A204.1 (cell line): Measurements from ENCODE around the gene GPER1.
"Not testable (repeated sequence)": the region's sequence is repeated elsewhere in the genome, so short reads cannot be mapped to it uniquely, and the experiment has no call there.

Experiments
- FAIRE-seq: peaks from 2 replicates; lab custom pipeline; 2012; peaks lifted over from hg19 to GRCh38; lab: Jason Lieb, UNC

GPER1 gene

GRCh38 chr7:1121476-1121875, 33.6 kb downstream of the GPER1 start:
- FAIRE-seq = no peak

GRCh38 chr7:1121886-1122831, 34.2 kb downstream of the GPER1 start:
- FAIRE-seq = no peak

- FAIRE-seq = no peak
Observed at GRCh38 chr7:1122832-1123501, 35.1 kb downstream of the GPER1 start.

GRCh38 chr7:1123715-1124114, 35.8 kb downstream of the GPER1 start:
- FAIRE-seq = no peak

- FAIRE-seq = no peak
Observed at GRCh38 chr7:1124164-1124563, 36.3 kb downstream of the GPER1 start.

GRCh38 chr7:1124816-1125602, 37.1 kb downstream of the GPER1 start:
- no peak for FAIRE-seq

- no peak for FAIRE-seq
Observed at GRCh38 chr7:1125603-1125969, 37.7 kb downstream of the GPER1 start.

- no peak for FAIRE-seq
Observed at GRCh38 chr7:1127001-1127400, 39.1 kb downstream of the GPER1 start.

GRCh38 chr7:1129431-1129830, 41.5 kb downstream of the GPER1 start:
- no peak for FAIRE-seq

GRCh38 chr7:1130021-1130990, 42.4 kb downstream of the GPER1 start:
- FAIRE-seq = no peak

- FAIRE-seq = no peak
Observed at GRCh38 chr7:1131471-1132265, 43.8 kb downstream of the GPER1 start.

- FAIRE-seq = no peak
Observed at GRCh38 chr7:1134951-1135350, 47.0 kb downstream of the GPER1 start.

- no peak for FAIRE-seq
Observed at GRCh38 chr7:1136841-1137516, 49.1 kb downstream of the GPER1 start.

- FAIRE-seq = no peak
Observed at GRCh38 chr7:1137517-1138167, 49.7 kb downstream of the GPER1 start.

- FAIRE-seq = no peak
Observed at GRCh38 chr7:1140476-1141104, 52.7 kb downstream of the GPER1 start.

- FAIRE-seq = no peak
Observed at GRCh38 chr7:1141651-1142050, 53.7 kb downstream of the GPER1 start.

- no peak for FAIRE-seq
Observed at GRCh38 chr7:1142051-1142635, 54.2 kb downstream of the GPER1 start.

GRCh38 chr7:1143031-1143430, 55.1 kb downstream of the GPER1 start:
- not testable (repeated sequence) for FAIRE-seq
